CD4-positive, alpha-beta T cell treated with Interleukin-12 subunit alpha and Interleukin-12 subunit beta, for 1 hour (primary cell): Measurements from ENCODE around the gene NR3C2.

Experiments used
- DNase-seq: peaks from one replicate; pipeline ENCODE4 v3.0.0-alpha.2; 2020

NR3C2 gene

GRCh38 chr4:148302416-148302815 lies 139.8 kb downstream of the NR3C2 start:
- DNase-seq = no peak

- DNase-seq = no peak
Measured at GRCh38 chr4:148300877-148301276, 141.3 kb downstream of the NR3C2 start.

- DNase-seq = no peak
Measured at GRCh38 chr4:148299337-148299736, 142.9 kb downstream of the NR3C2 start.

DNA sequence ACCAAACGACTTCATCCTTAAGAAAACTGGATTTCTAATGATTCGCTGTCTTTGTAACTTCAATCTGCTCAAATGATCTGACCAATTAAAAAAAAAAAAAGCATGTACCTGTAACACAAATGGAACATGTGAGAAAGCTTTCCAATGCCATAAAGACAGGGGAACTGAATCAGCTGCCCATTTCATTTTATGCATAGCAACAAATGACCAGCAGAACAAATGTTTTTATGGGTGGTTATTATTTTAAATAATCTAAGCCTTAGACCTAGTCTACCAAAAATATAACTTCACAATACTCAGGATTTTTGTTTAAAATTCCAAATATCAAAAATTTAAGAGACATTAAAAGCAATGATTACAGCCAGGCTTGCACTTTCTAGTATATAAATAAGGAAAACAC lies 145.7 kb downstream of the NR3C2 start:
- no peak for DNase-seq

- no peak for DNase-seq
Measured at GRCh38 chr4:148295642-148296041, 146.6 kb downstream of the NR3C2 start.

- no peak for DNase-seq
Measured at GRCh38 chr4:148293571-148293970, 148.6 kb downstream of the NR3C2 start.

DNA sequence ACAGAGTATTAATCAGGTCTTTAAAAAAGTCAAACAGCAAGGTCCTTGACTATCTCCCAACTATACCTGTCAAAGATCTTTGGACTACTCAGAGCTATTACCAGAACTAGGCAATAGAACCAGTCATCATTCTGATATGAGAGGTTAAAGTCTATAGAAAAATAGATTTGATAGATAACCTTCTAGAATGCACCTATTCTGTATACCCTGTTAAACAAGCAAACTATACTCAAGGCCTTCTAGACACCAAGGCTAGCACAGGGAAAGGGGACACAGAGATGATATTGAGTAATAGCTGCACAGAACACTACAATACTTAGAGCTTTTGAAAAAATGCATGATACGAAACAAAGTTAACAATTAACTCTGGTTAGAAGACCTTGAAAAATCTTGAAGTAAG lies 149.5 kb downstream of the NR3C2 start:
- DNase-seq = no peak

DNA sequence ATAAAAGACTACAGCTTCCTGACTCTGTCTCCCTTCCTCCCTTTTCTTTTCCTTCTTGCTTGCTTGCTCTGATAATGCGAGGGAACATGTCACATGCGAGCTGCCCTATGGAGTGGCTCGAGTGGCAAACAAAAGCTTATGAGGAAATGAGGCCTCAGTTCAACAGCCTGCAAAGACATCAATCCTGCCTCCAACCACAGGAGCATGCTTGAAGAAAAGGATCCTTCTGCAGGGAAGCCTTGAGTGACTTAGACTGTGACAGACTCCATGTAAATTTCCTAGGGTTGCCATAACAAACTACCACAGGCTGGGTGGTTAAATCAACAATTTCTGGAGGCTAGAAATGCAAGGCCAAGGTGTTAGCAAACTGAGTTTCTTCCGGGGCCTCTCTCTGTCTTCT lies 152.5 kb downstream of the NR3C2 start:
- no peak for DNase-seq

DNA sequence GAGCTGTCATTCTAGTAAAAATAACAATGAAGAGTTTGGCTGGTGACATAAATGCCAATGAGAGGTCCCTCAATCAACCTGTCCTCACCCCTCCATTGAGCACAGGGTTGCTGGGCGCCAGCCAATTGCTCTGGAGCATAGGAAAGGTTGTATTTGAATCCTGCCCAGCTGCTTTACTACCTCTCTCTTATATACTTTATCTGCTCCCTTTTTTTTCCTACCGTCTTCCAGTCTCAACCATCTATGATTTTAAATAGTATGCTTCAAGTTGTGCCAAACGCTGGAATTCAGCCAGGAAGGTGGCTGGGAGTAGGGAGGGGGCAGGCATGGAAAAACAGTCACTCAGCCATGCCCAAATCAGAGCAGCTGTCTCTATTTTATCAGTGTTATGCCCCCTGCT lies 153.8 kb downstream of the NR3C2 start:
- no peak for DNase-seq

GRCh38 chr4:148287111-148287510 lies 155.1 kb downstream of the NR3C2 start:
- DNase-seq = no peak

- DNase-seq = no peak
Measured at GRCh38 chr4:148286012-148286411, 156.2 kb downstream of the NR3C2 start.

- no peak for DNase-seq
Measured at GRCh38 chr4:148283665-148284064, 158.5 kb downstream of the NR3C2 start.

- DNase-seq = no peak
Measured at GRCh38 chr4:148278310-148278709, 163.9 kb downstream of the NR3C2 start.

DNA sequence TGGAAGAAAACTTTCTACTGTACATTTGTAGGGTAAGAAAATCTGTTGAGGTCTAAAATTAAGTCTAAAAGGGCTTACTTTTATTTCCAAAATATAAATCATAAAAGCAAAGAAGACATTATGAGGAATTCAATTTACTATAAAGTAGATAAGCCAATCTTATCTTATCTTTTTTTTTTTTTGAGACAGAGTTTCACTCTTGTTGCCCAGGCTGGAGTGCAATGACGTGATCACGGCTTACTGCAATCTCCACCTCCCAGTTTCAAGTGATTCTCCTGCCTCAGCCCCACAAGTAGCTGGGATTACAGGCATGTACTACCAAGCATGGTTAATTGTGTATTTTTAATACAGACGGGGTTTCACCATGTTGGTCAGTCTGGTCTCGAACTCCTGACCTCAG lies 166.9 kb downstream of the NR3C2 start:
- no peak for DNase-seq

DNA sequence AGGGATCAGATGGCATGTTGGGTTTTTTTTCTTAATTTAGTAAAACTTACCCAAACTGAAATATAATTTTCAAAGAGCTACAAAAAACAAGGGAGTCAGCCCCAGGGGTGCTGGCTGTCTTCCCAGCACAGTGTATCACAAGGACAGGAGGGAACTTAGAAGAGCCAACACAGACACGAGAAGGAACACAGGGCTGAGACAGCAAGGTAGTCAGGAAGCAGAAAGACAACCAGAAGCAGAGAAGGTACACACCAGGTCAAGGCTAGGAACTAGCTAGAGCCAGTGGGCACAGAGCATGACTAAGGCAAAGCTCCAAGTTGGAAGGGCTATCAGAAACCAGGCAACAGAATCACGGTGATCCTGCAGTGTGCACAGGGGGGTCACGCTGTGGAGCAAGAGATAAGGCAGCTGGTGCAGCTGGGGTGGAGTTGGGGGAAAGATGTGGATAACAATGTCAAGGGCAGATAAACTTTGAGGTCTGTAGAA lies 168.7 kb downstream of the NR3C2 start:
- DNase-seq = no peak

- DNase-seq = no peak
Measured at GRCh38 chr4:148271166-148271565, 171.0 kb downstream of the NR3C2 start.

- DNase-seq = no peak
Measured at GRCh38 chr4:148270630-148271029, 171.6 kb downstream of the NR3C2 start.

DNA sequence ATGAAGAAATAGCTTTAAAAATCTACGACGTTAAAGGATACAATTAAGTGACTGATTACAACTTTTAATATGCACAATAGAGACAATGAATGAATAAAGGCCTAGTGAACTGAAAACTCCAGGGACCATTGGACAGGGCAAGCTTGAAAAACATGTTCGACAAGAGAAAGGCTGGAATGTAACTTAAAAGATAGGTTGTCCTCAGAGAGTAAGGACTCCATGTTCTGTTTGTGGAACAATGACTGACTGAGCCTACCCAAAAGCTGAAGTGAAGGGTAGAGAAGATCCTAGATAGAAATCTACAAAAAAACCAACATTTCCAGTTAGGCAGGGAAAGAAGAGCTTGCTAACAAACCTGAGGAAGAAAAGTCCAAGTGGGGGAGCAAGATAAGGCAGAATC lies 173.4 kb downstream of the NR3C2 start:
- no peak for DNase-seq

- DNase-seq = no peak
Measured at GRCh38 chr4:148266921-148267320, 175.3 kb downstream of the NR3C2 start.

DNA sequence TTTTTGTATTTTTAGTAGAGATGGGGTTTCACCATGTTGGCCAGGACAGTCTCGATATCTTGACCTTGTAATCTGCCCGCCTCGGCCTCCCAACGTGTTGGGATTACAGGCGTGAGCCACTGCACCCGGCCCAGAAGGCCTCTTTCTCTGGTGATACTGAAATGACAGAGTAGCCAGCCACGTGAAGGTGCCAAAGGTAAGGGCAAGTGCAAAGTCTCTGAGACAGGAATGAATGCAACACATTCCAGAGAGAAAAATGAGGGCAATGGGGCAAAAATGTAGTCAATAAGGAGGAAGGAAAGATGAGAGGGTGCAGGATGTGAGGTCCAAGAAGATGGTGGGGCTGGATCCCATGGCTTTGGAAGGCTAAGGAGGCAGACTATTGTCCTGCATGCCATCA lies 176.0 kb downstream of the NR3C2 start:
- DNase-seq = no peak

GRCh38 chr4:148265627-148266026 lies 176.6 kb downstream of the NR3C2 start:
- no peak for DNase-seq

DNA sequence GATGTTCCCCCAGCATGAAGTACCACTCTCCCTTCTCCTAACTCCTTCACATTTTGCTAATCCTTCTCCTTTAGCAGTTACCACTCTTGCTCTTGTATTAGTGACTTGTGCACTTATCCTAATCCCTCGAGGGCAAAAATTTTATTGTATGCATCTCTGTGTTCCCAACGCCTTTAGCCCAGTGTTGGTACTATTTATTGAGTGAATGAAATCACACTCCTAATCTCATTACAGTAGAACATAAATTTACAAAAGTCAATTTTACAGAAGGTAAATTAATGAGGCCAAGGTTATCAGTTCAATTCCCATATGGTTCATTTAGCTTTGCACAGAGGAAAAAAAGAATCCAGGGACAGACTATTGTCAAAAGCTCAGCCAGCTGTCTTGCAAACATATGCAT lies 178.4 kb downstream of the NR3C2 start:
- no peak for DNase-seq

GRCh38 chr4:148263127-148263526 lies 179.1 kb downstream of the NR3C2 start:
- no peak for DNase-seq

DNA sequence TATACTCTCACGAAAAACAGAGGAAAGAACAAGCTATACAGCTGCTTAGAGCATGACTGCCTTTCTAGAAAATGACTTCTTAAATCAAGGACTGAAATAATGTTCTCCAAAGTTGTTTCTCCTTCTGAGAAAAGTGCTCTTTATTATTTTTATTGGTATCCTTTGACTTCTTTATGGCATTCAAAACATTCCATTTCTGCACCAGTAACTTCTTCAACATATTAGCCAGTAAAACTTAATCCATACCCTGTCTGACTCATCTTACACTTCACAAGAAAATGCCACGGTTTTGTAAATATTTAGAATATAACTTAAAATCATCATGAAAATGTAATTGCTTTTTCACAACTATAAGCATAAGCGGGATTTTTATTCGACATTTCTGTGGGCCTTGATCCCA lies 180.4 kb downstream of the NR3C2 start:
- no peak for DNase-seq

DNA sequence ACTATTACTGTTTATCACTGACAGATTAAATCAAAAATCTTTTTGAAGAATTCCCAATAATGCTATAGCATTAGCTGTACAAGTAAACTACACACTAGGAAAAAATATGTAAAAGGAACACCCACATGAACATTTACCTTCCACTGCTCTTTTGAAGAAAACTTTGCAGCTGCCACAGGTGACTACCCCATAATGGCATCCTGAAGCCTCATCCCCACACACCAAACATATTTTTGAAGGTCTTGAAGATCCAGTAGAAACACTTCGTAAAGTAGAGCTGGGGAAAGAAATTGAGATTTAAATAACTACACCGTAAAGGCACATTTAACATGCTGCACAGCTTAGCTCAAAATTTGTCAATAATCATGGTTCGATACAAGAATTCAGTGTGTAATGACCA lies 182.4 kb downstream of the NR3C2 start:
- no peak for DNase-seq

- DNase-seq = no peak
Measured at GRCh38 chr4:148258535-148258934, 183.7 kb downstream of the NR3C2 start.
